Peyer's patch (tissue), 4 donors: ENCODE measurements around the gene RPA1.

Source experiments
- POLR2A ChIP-seq, 2 donors: fragments of 450-650 bp; IDR thresholded peaks; one replicate each; pipeline ENCODE4 v1.5.1; 2017; ENCODE audit warnings: antibody characterized with exemption in 2 of 2, mild to moderate bottlenecking in 2 of 2, moderate library complexity in 2 of 2
- TF ChIP-seq, protein P1 (sequence below), 6 experiments: fragments of 450-650 bp in 4 of 6; fragments of 200-600 bp in 2 of 6; sonication (generic) in 1 of 6; IDR thresholded peaks; one replicate each; pipeline ENCODE4 v1.5.1; 2017 to 2019; ENCODE audit warnings: antibody characterized with exemption in 6 of 6, mild to moderate bottlenecking in 3 of 6, moderate library complexity in 1 of 6

DNA sequence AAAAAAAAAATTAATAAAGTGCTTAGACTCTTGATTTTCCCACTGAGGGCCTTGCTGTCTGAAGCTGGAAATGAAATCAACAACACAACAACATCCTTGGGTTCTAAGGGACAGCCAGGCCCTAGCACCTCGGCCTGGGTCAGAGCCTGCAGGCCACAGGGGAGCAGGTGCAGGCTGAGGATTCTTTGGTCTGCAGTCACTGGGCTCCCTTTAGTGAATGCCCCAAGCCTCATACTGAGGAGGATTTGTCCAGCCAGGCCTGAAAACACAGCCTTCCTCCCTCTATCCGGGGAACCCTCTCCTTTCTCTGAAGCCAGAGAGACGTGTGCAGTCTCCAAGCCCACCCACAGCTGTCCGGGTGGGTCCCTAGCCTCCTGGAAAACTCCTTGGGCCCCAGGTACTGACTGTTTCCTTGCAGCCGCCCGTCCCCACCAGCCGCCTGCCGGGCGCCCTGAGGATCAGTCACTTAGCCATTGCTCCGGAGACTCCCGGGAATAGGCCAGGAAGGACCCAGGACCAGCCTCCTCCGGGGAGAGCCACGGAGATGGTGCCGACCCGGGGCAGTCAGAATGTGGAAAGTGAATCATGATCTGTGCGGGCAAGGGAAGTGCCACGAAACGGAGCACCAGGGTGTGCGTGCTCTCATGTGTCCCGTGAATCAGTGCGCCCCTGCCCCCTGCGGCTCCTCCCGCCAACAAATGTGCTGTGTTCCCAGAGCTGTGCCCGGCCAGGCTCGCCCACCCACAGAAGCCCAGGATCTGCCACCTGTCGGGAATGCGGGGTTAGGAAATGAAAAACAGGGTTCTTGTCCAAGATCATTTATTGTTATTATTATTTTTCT lies 104.3 kb downstream of the RPA1 start:
- TF ChIP-seq POLR2A (IDR thresholded peaks at IDR 0.05) = no peak
- TF ChIP-seq, protein P1, sequence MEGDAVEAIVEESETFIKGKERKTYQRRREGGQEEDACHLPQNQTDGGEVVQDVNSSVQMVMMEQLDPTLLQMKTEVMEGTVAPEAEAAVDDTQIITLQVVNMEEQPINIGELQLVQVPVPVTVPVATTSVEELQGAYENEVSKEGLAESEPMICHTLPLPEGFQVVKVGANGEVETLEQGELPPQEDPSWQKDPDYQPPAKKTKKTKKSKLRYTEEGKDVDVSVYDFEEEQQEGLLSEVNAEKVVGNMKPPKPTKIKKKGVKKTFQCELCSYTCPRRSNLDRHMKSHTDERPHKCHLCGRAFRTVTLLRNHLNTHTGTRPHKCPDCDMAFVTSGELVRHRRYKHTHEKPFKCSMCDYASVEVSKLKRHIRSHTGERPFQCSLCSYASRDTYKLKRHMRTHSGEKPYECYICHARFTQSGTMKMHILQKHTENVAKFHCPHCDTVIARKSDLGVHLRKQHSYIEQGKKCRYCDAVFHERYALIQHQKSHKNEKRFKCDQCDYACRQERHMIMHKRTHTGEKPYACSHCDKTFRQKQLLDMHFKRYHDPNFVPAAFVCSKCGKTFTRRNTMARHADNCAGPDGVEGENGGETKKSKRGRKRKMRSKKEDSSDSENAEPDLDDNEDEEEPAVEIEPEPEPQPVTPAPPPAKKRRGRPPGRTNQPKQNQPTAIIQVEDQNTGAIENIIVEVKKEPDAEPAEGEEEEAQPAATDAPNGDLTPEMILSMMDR (IDR thresholded peaks at IDR 0.05) = no peak
